GM12873 (cell line): Measurements from ENCODE around the gene AXIN2.

Source experiments
- CTCF ChIP-seq: IDR thresholded peaks from 2 replicates; pipeline ENCODE4 v1.5.1; 2012; ENCODE audit warnings: low read depth, mild to moderate bottlenecking, moderate library complexity, low read length, control low read depth; ENCODE audit not compliant: insufficient read depth; ENCODE audit errors: missing control alignments

AXIN2 gene

GRCh38 chr17:65503557-65503956 is 57.9 kb downstream of the AXIN2 start:
- no peak for TF ChIP-seq CTCF

GRCh38 chr17:65498816-65499215 is 62.6 kb downstream of the AXIN2 start:
- no peak for TF ChIP-seq CTCF

GRCh38 chr17:65496801-65497200 is 64.6 kb downstream of the AXIN2 start:
- TF ChIP-seq CTCF: no peak

- TF ChIP-seq CTCF: no peak
Observed at GRCh38 chr17:65495122-65496055, 66.1 kb downstream of the AXIN2 start.

GRCh38 chr17:65489413-65490155 is 71.9 kb downstream of the AXIN2 start:
- TF ChIP-seq CTCF: no peak

- TF ChIP-seq CTCF: no peak
Observed at GRCh38 chr17:65488665-65489064, 72.8 kb downstream of the AXIN2 start.

- TF ChIP-seq CTCF: no peak
Observed at GRCh38 chr17:65487990-65488389, 73.5 kb downstream of the AXIN2 start.
